H1 (cell line): ENCODE data around the gene CACNB2.

Source experiments
- CTCF ChIP-seq, 3 experiments: IDR thresholded peaks; 1 replicate in 2 of 3; 2 replicates in 1 of 3; pipeline versions ENCODE4 v1.5.1 to v1.6.1; 2011; ENCODE audit warnings: low read length in 3 of 3, mild to moderate bottlenecking in 3 of 3, inconsistent platforms in 2 of 3, low read depth in 1 of 3, moderate library complexity in 1 of 3; ENCODE audit not compliant: insufficient read depth in 1 of 3; ENCODE audit errors: control extremely low read depth in 1 of 3
- EZH2 ChIP-seq: fragments of 200-600 bp; sonication (generic); IDR thresholded peaks from 2 replicates; pipeline ENCODE4 v1.7.1; 2012; ENCODE audit warnings: low read depth, mild to moderate bottlenecking, moderate library complexity, low read length, inconsistent platforms; ENCODE audit not compliant: severe bottlenecking
- NRF1 ChIP-seq: IDR thresholded peaks from 2 replicates; pipeline ENCODE4 v1.6.1; 2011; ENCODE audit warnings: mild to moderate bottlenecking, low read depth, low read length, improper control_type of control experiment
- POLR2AphosphoS5 ChIP-seq: IDR thresholded peaks from 2 replicates; pipeline ENCODE4 v1.6.1; 2011; ENCODE audit warnings: low read depth, low read length
- RFX5 ChIP-seq: IDR thresholded peaks from 2 replicates; pipeline ENCODE4 v1.6.1; 2011; ENCODE audit warnings: low read depth, low read length, improper control_type of control experiment, borderline replicate concordance
- SAP30 ChIP-seq: fragments of 300-600 bp; sonication (generic); IDR thresholded peaks from 2 replicates; pipeline ENCODE4 v1.7.1; 2012; ENCODE audit warnings: low read length, moderate library complexity, mild to moderate bottlenecking, inconsistent platforms; ENCODE audit not compliant: insufficient read depth, insufficient replicate concordance
- SRF ChIP-seq: IDR thresholded peaks from 2 replicates; pipeline ENCODE4 v1.6.1; 2011; ENCODE audit warnings: mild to moderate bottlenecking, low read depth, low read length, moderate library complexity

DNA sequence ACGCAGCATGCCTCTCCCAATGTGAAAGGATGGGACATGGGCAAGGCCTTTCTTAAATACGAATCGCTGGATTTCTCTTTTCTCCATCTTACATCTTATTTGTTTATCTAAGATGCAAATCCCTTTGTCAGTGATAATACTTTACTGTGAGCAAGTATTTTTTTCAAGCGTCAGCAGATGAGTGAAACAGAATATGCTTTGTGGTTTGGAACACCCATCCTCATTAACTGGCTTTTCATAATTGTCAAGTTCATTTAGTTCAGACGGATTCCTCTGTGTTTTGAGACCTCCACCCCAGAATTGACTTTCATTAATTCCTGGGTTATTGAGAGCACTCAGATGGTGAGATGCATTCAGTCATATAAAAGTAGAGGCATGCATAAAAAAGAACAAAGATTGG, 361.4 kb downstream of the CACNB2 start:
- TF ChIP-seq EZH2 (no peak), POLR2AphosphoS5 (no peak), SAP30 (no peak), SRF (no peak), CTCF (IDR thresholded peaks at IDR 0.05; ENCODE audit: control extremely low read depth in 1 of 3, insufficient read depth in 1 of 3, low read depth in 1 of 3, low read length in 3 of 3) (no peak), RFX5 (no peak), NRF1 (no peak)
